Measurements from ENCODE around the gene TBXAS1. TPM values are rescaled to one million over a fixed set of nuclear protein-coding genes. Genes with fewer than 3 reads are reported as not detected.

TBXAS1 gene
- total and polyA plus RNA-seq, 2 of the 8 experiments (the other 6 are each of a cell fraction or from before 2014, with no cell fraction given): 0.86 to 2.1 TPM

- no peak for DNase-seq (ENCODE audit: low read depth in 1 of 2, low spot score in 2 of 2)
- Histone ChIP-seq H2BK20ac (ENCODE audit: low read length) (no peak overlapping the region), H4K8ac (ENCODE audit: extremely low read depth, insufficient read depth, low read length) (no peak overlapping the region), H3K4me2 (ENCODE audit: insufficient read depth in 1 of 2, low read depth in 2 of 2, low read length in 2 of 2) (no peak overlapping the region), H3K23me2 (ENCODE audit: low read depth, low read length) (no peaks in the 10 kb centered on the region), H3K4me1 (replicated peaks in 1 of 4; ENCODE audit: control insufficient read depth in 3 of 4, insufficient read depth in 4 of 4, low read length in 3 of 4) (no peaks in the 10 kb centered on the region), H3K4ac (replicated peaks; ENCODE audit: insufficient read length, low read depth, low read length) (no peak overlapping the region), H3K27ac (ENCODE audit: low read depth, low read length) (no peak overlapping the region), H3K79me2 (ENCODE audit: control insufficient read depth in 1 of 2, insufficient read depth in 2 of 2, low read length in 2 of 2) (no peaks in the 10 kb centered on the region), H2BK120ac (replicated peaks; ENCODE audit: low read depth, low read length) (no peak overlapping the region), H3K79me1 (ENCODE audit: low read depth, low read length) (no peaks in the 10 kb centered on the region), H2AFZ (ENCODE audit: low read length) (0 out of 2 replicates have a peak overlapping the region, but pooled peaks have one; percentile 5), H2BK12ac (ENCODE audit: low read depth, low read length) (no peak overlapping the region), H4K5ac (ENCODE audit: insufficient read length, low read depth, low read length) (no peak overlapping the region), H3K4me3 (ENCODE audit: extremely low read depth in 1 of 4, insufficient read depth in 2 of 4, low read depth in 3 of 4, low read length in 4 of 4) (no peak overlapping the region), H3K23ac (ENCODE audit: insufficient read length) (no peak overlapping the region), H3K9me3 (ENCODE audit: insufficient read depth in 2 of 2, low read depth in 1 of 2, low read length in 1 of 2) (peaks cover 0 to 5% of the 10 kb centered on the region in 2 experiments; a peak in 1 of 4 replicates), H3K56ac (replicated peaks; ENCODE audit: insufficient read length, low read depth, low read length) (no peak overlapping the region), H3K9ac (replicated peaks in 1 of 4; ENCODE audit: extremely low read depth in 1 of 4, low read depth in 3 of 4, low read length in 3 of 4) (no peak overlapping the region), H2AK5ac (ENCODE audit: low read depth, low read length) (no peak overlapping the region), H4K91ac (replicated peaks; ENCODE audit: insufficient read length, low read length) (no peak overlapping the region), H3K14ac (ENCODE audit: insufficient read length) (no peak overlapping the region), H3K36me3 (ENCODE audit: control insufficient read depth in 2 of 4, insufficient read depth in 4 of 4, low read length in 3 of 4) (no peaks in the 10 kb centered on the region), H2BK15ac (ENCODE audit: low read length) (no peak overlapping the region), H4K20me1 (replicated peaks in 1 of 2; ENCODE audit: control insufficient read depth in 1 of 2, insufficient read depth in 2 of 2, low read length in 2 of 2) (no peaks in the 10 kb centered on the region), H3K27me3 (replicated peaks in 1 of 4; ENCODE audit: control insufficient read depth in 3 of 4, extremely low read depth in 1 of 4, insufficient read depth in 3 of 4, low read length in 3 of 4) (no peaks in the 10 kb centered on the region), H2BK5ac (ENCODE audit: low read depth, low read length) (no peak overlapping the region), H3K18ac (ENCODE audit: extremely low read depth, low read length) (no peak overlapping the region)
- no peak for FAIRE-seq
- POLR2A ChIA-PET (ENCODE audit: partially characterized antibody): no interaction called here
- CTCF ChIA-PET (ENCODE audit: partially characterized antibody): no interaction called here
- 83% methylated on average over 4 of the region's 4 CpGs; no CpG with 5 or more reads in 1 of the 2 experiments for WGBS, 2 experiments (ENCODE audit: extremely low coverage in 1 of 2, insufficient coverage in 1 of 2, insufficient read length in 1 of 2, insufficient replicate concordance in 2 of 2, low coverage in 1 of 2, low lambda C conversion rate in 2 of 2, missing lambda C conversion rate in 1 of 2)
- TF ChIP-seq SIN3A (conservative IDR thresholded peaks at IDR 0.05 in 1 of 2, IDR thresholded peaks at IDR 0.05 in 1 of 2; ENCODE audit: low read depth in 1 of 2, low read length in 2 of 2) (no peak), YY1 (IDR thresholded peaks at IDR 0.05; ENCODE audit: low read depth, low read length) (no peak), SP2 (IDR thresholded peaks at IDR 0.05; ENCODE audit: low read length) (no peak), ZNF274 (IDR thresholded peaks at IDR 0.05; ENCODE audit: borderline replicate concordance, extremely low read depth, low read length) (no peak), TCF12 (IDR thresholded peaks at IDR 0.05; ENCODE audit: low read depth, low read length) (no peak), MAX (IDR thresholded peaks at IDR 0.05) (no peak), SP1 (IDR thresholded peaks at IDR 0.05; ENCODE audit: low read depth, low read length) (no peak), MAFK (IDR thresholded peaks at IDR 0.05; ENCODE audit: low read depth, low read length) (no peak), TBP (IDR thresholded peaks at IDR 0.05; ENCODE audit: low read depth, low read length) (no peak), BCL11A (IDR thresholded peaks at IDR 0.05; ENCODE audit: low read depth in 2 of 2, low read length in 2 of 2) (no peak), HDAC6 (IDR thresholded peaks at IDR 0.05; ENCODE audit: low read depth, low read length) (no peak), TAF1 (IDR thresholded peaks at IDR 0.05; ENCODE audit: low read depth, low read length) (no peak), CBX8 (IDR thresholded peaks at IDR 0.05; ENCODE audit: borderline replicate concordance, low read depth, low read length) (no peak)
Measured at GRCh38 chr7:139844779-139845442, 15.8 kb downstream of the TBXAS1 start.

All from H1 (cell line).